MM.1S (cell line): ENCODE results near the gene LMCD1.

ENCODE experiments used
- CTCF ChIP-seq: fragments of 300-600 bp; sonication (generic); IDR thresholded peaks from 2 replicates; pipeline ENCODE4 v1.5.1; 2016; ENCODE audit warnings: antibody characterized with exemption, low read length, mixed read lengths
- EZH2phosphoT487 ChIP-seq: fragments of 300-600 bp; sonication (generic); IDR thresholded peaks from 2 replicates; pipeline ENCODE4 v1.6.1; 2018; ENCODE audit warnings: antibody characterized with exemption, low read length

DNA sequence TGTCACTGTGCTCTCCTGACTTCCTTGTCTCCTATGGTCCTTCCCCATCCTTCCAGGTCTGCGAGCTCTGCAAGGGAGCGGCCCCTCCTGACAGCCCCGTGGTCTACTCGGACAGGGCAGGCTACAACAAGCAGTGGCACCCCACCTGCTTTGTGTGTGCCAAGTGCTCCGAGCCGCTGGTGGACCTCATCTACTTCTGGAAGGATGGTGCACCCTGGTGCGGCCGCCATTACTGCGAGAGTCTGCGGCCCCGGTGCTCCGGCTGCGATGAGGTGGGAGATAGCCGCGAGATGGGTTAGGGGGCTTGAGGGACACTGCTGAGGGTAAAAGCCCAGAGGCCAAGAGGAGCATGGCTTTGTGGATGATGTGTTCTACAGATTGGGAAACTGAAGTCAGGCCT, 63.8 kb downstream of the LMCD1 start:
- TF ChIP-seq CTCF: no peak
- no peak for TF ChIP-seq EZH2phosphoT487
